Esophagus squamous epithelium (tissue), 5 donors: ENCODE measurements around the gene PRKACB. TPM values are rescaled to one million over a fixed set of nuclear protein-coding genes. Genes with fewer than 3 reads are reported as not detected.
A peak's percentile ranks its signal among the peaks of the same experiment; 100 is the strongest.

Experiments
- DNase-seq: peaks from one replicate; lab custom pipeline; 2025; lab: John Stamatoyannopoulos, UW
- H3K27ac ChIP-seq, 4 donors: fragments of 200-600 bp; sonication (generic); one replicate each; pipeline ENCODE4 v1.5.1; 2016 to 2019; ENCODE audit warnings: mild to moderate bottlenecking in 1 of 4
- H3K27me3 ChIP-seq, 4 donors: fragments of 200-600 bp; sonication (generic); 1 replicate in 3 of 4; 2 replicates in 1 of 4; pipeline versions ENCODE4 v1.5.1 to v1.6.0; 2017 to 2021; ENCODE audit warnings: antibody characterized with exemption in 1 of 4
- H3K36me3 ChIP-seq, 3 donors: fragments of 200-600 bp; sonication (generic); one replicate each; pipeline ENCODE4 v1.5.1; 2016 to 2019
- H3K4me1 ChIP-seq, 3 donors: fragments of 200-600 bp; sonication (generic); one replicate each; pipeline ENCODE4 v1.5.1; 2017 to 2019
- H3K4me3 ChIP-seq, 4 donors: fragments of 200-600 bp; sonication (generic); 1 replicate in 3 of 4; 2 replicates in 1 of 4; pipeline ENCODE4 v1.5.1; 2016 to 2019; ENCODE audit warnings: mild to moderate bottlenecking in 2 of 4, moderate library complexity in 1 of 4
- H3K9me3 ChIP-seq, 3 donors: fragments of 200-600 bp; sonication (generic); one replicate each; pipeline ENCODE4 v1.5.1; 2016 to 2019
- CTCF ChIP-seq, 6 experiments: fragments of 450-650 bp in 4 of 6; fragments of 200-600 bp in 2 of 6; sonication (generic) in 2 of 6; IDR thresholded peaks; one replicate each; pipeline ENCODE4 v1.5.1; 2016 to 2019; ENCODE audit warnings: antibody characterized with exemption in 6 of 6, mild to moderate bottlenecking in 4 of 6, moderate library complexity in 4 of 6
- POLR2A ChIP-seq, 4 donors: fragments of 450-650 bp; IDR thresholded peaks; one replicate each; pipeline ENCODE4 v1.6.1; 2017; ENCODE audit warnings: antibody characterized with exemption in 4 of 4, mild to moderate bottlenecking in 4 of 4, moderate library complexity in 3 of 4
- WGBS, 2 donors: methylation state at CpG; one replicate each; pipeline ENCODE4 v1.1.5; 2018; 5-methylcytosine and 5-hydroxymethylcytosine counted together
- intact Hi-C: fragments of 100-400 bp; cut with DNase I; formaldehyde crosslinking; loops from one replicate; pipeline ENCODE4 v1.15.0; 2022
- total RNA-seq, 4 donors: library from RNA; depleted of rRNA; stranded (reverse); fragments of >200 nt; gene quantifications; one replicate each; pipeline ENCODE4 v1.1.0, GENCODE V29; 2016
- donor health status: DM: yes; HTN: yes; CAD: no.

PRKACB gene
- total RNA-seq, 4 donors from 2014 or later = 3.7 to 18.3 (median 11.3) TPM

- Histone ChIP-seq H3K27me3 (no peaks in the 10 kb centered on the region), H3K36me3 (no peaks in the 10 kb centered on the region), H3K27ac (peak overlapping the region in 3 of 4 donors; percentile 24 to 67 (median 63)), H3K4me3 (peak overlapping the region; percentile 10 to 44 (median 15)), H3K4me1 (peaks cover 0 to 19% (median 4%) of the 10 kb centered on the region in 3 donors), H3K9me3 (no peaks in the 10 kb centered on the region)
- TF ChIP-seq CTCF (IDR thresholded peaks at IDR 0.05) (no peak), POLR2A (IDR thresholded peaks at IDR 0.05) (no peak)
- DNase-seq = no peak
- intact Hi-C loops = no loop called here
- 36 to 50% methylated on average over 2 of the region's 2 CpGs for WGBS, 2 donors
These were observed 997 bp downstream of the PRKACB start for GRCh38 chr1:84145068-84145467.

- Histone ChIP-seq H3K4me1 (peaks cover 0 to 19% (median 4%) of the 10 kb centered on the region in 3 donors), H3K9me3 (no peaks in the 10 kb centered on the region), H3K4me3 (peak overlapping the region in 2 of 4 donors; percentile 20 to 44), H3K27ac (no peak overlapping the region), H3K27me3 (no peaks in the 10 kb centered on the region), H3K36me3 (no peaks in the 10 kb centered on the region)
- WGBS, 2 donors = 58 to 74% methylated on average over 4 of the region's 4 CpGs
- no peak for TF ChIP-seq POLR2A (IDR thresholded peaks at IDR 0.05)
- no peak for TF ChIP-seq CTCF (IDR thresholded peaks at IDR 0.05)
- intact Hi-C loops = no loop called here
- no peak for DNase-seq
These were observed 2.5 kb downstream of the PRKACB start for GRCh38 chr1:84146411-84147032.

GRCh38 chr1:84148758-84149157 lies 4.7 kb downstream of the PRKACB start:
- Histone ChIP-seq H3K4me3 (no peak overlapping the region), H3K27ac (no peak overlapping the region), H3K4me1 (peaks cover 0 to 16% (median 4%) of the 10 kb centered on the region in 3 donors), H3K27me3 (no peaks in the 10 kb centered on the region), H3K36me3 (no peaks in the 10 kb centered on the region), H3K9me3 (no peaks in the 10 kb centered on the region)
- no peak for DNase-seq
- intact Hi-C loops = no loop called here
- WGBS, 2 donors = 71 to 90% methylated on average over 1 of the region's 1 CpG
- TF ChIP-seq POLR2A (IDR thresholded peaks at IDR 0.05) (no peak), CTCF (IDR thresholded peaks at IDR 0.05) (no peak)

GRCh38 chr1:84152649-84153056 lies 8.6 kb downstream of the PRKACB start:
- Histone ChIP-seq H3K9me3 (no peaks in the 10 kb centered on the region), H3K36me3 (no peaks in the 10 kb centered on the region), H3K27ac (no peak overlapping the region), H3K27me3 (no peaks in the 10 kb centered on the region), H3K4me3 (no peak overlapping the region), H3K4me1 (peaks cover 0 to 15% (median 4%) of the 10 kb centered on the region in 3 donors)
- DNase-seq = no peak
- intact Hi-C loops = no loop called here
- 45 to 92% methylated on average over 2 to 3 of the region's 3 CpGs for WGBS, 2 donors
- no peak for TF ChIP-seq CTCF (IDR thresholded peaks at IDR 0.05)

- DNase-seq = no peak
- peaks cover 0 to 15% (median 4%) of the 10 kb centered on the region in 3 donors for H3K4me1 ChIP-seq
- no peaks in the 10 kb centered on the region for H3K36me3 ChIP-seq
- intact Hi-C loops = no loop called here
- H3K27ac ChIP-seq = no peak overlapping the region
- no peaks in the 10 kb centered on the region for H3K9me3 ChIP-seq
- H3K4me3 ChIP-seq = no peak overlapping the region
- no peaks in the 10 kb centered on the region for H3K27me3 ChIP-seq
- 68 to 91% methylated on average over 3 of the region's 3 CpGs for WGBS, 2 donors
- TF ChIP-seq POLR2A (IDR thresholded peaks at IDR 0.05) (no peak), CTCF (IDR thresholded peaks at IDR 0.05) (no peak)
These were observed 11.4 kb downstream of the PRKACB start for GRCh38 chr1:84155517-84155916.
